ENCODE measurements around the gene NANOS3.
A peak's percentile ranks its signal among the peaks of the same experiment; 100 is the strongest.
"Not testable (repeated sequence)": the region's sequence is repeated elsewhere in the genome, so short reads cannot be mapped to it uniquely, and the experiment has no call there.

Gene NANOS3

GRCh38 chr19:13887018-13887436 is 10.1 kb downstream of the NANOS3 start:
- peak; percentile 73 for DNase-seq

- no peak for DNase-seq
These were observed 10.6 kb downstream of the NANOS3 start for GRCh38 chr19:13887517-13887916.

- no peak for DNase-seq
These were observed 11.3 kb downstream of the NANOS3 start for GRCh38 chr19:13888281-13888680.

GRCh38 chr19:13890136-13890535 is 13.2 kb downstream of the NANOS3 start:
- no peak for DNase-seq

DNA sequence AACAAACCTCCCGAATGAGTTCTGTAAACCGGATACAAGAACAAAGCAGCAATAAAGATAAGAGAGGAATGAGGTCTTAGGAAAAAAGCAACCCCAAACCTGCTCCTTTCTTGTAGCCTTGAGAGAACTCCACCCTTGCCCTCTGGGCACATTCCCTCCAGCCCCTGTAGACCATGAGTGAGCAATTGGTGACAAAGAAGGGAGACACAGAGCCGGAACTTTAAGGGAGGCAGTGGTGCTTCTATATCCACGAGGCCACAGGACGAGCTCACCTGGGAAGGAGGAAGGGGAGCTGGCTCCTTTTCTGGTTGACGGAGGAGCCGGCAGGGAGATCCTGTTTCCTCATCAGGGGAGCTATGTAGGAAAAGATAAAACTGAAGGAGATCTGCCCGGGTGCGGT is 15.9 kb downstream of the NANOS3 start:
- no peak for DNase-seq

GRCh38 chr19:13894552-13894951 is 17.6 kb downstream of the NANOS3 start:
- DNase-seq, result no peak

- DNase-seq, result no peak
These were observed 19.3 kb downstream of the NANOS3 start for GRCh38 chr19:13896227-13896626.

DNA sequence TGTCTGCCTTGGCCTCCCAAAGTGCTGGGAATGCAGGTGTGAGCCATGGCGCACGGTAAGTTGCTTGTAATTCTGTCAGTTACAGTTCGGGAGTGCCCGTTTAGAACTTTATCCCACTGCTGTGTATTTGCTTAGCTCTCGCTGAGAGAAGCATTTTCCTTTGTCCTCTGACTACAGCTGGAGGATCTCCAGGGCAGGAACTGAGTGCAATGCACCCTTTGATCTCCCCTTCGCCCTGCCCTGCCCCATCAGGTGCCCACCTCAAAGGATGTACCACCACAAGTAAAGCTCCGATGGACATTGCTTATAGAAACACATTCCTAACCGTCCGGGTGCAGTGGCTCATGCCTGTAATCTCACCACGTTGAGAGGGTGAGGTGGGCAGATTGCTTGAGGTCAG is 22.5 kb downstream of the NANOS3 start:
- no peak for DNase-seq

DNA sequence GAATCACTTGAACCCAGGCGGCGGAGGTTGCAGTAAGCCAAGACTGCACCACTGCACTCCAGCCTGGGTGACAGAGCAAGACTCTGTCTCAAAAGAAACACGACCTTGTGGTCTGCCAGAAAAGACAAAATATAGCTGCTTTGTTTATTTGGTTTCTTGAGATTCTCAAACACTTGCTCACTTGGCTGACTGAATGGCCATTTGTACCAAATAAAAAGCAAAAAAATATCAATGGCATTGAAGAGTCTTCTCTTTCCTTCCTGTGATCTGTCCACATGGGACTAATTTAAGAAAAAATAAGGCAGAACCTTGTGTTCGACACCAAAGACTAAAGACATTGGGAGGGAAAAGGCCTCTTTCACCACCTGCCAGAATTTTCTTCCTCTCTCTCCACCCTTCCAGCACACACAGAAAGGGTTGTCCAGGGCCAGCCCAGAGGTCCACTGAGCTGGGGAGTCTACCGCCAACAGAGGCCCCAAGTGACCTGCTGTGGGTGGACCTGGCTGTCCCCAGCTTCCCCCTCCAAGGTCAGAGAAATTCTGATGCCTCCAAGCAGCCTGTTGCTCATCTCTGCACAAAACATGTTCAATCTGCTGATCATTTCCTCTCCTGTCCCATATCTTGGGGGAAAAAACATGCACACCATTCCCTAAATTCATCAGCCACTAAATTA is 23.1 kb downstream of the NANOS3 start:
- DNase-seq, result no peak

- peak; percentile 63 for DNase-seq
These were observed 26.1 kb downstream of the NANOS3 start for GRCh38 chr19:13902993-13903555.

DNA sequence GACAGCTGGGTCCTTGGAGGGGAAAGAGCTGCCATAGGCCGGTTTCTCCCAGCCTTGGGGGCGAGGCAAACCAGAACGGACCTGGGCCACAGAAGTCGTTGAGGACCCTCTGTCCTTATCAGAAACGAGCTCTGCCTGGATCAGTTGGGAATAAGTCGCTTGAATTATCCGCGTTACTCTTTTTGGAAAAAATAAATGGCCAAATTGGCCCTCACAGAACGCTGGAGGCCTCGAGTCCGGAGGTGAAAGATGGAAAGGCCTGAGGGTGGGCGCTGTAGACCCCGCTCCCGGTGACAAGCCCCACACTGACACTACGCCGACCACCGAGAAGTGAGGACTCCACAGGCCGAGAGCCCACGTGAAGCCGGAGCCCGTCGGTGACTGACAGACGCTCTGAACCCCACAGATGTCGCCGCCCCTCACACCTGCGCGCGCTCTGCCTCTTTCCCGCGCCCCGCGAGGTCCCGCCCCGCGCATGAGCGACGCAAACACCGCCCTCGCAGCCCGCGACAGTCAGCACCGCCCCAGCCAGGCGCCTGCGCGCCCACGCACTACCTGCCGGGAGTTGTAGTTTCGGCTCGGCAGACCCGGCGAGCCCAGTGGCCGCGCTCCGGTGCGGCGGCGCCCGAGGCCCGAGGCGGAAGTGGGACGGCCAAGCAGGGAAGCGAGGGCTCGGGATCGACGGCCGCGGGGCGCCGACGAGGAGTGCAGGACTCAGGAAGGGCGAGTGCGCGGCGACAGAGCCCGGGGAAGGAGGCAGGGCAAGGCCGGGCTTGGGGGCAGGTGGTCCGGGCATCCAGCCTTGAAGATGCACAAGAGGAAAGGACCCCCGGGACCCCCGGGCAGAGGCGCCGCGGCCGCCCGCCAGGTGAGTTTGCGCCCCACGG is 28.9 kb downstream of the NANOS3 start, which contains the start of the genes BRME1 and CC2D1A:
BRME1 (minus strand) TSS at position 484 of the 887 bp plus-strand sequence. CDS start 1,225 bp downstream, outside the sequence.
CC2D1A (plus strand) TSS at position 568 of the 887 bp plus-strand sequence; CDS start at position 809, 241 bp downstream.
- DNase-seq, result peak; percentile 98

DNA sequence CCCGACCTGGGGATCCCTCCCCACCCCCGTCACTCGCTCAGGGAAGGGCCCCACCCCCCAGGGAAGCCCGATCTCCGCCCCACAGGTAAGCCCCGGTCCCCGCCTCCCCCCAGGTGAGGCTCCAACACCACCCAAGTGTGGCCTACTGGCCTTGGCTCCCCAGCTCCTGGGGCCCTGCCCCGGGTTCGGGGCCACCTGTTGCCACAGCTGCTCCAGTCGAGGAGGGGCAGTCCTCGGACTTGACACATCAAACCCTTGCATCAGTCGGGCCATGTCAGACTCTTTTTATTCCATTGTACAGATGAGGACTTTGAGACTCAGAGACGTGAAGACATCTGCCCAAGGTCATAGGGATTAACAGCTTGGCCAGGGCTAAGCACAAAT is 29.6 kb downstream of the NANOS3 start:
- no peak for DNase-seq

- DNase-seq, result no peak
These were observed 30.0 kb downstream of the NANOS3 start for GRCh38 chr19:13906910-13907309.

- no peak for DNase-seq
These were observed 31.7 kb downstream of the NANOS3 start for GRCh38 chr19:13908674-13909073.

DNA sequence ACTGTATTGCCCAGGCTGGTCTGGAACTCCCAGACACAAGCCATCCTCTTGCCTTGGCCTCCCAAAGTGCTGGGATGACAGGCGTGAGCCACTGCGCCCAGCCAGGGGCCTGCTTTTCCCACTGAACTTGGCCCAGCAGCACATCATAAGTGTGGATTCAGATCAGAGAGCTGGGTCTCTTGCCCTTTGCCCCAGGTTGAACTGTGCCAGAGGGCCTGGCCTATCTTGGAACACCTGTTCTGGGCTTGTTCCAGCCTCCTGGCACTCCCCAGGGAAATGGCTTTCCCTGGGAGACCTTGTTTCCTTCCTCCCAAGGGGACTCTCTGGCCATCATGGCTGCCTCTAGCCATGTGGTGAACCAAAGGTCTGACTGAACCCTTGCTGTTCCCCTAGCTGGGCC is 32.5 kb downstream of the NANOS3 start:
- no peak for DNase-seq

DNA sequence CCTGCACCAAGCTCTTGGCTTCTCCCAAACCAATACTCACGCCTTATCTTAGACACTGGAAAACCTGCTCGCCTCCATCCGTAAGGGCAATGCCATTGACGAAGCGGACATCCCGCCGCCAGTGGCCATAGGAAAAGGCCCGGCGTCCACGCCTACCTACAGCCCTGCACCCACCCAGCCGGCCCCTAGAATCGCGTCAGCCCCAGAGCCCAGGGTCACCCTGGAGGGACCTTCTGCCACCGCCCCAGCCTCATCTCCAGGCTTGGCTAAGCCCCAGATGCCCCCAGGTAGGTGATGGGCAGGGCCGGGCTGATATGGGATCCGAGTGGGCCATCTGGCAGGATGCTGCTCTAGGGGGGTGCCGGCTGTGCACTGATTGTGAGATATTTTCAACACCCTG is 36.4 kb downstream of the NANOS3 start:
- no peak for DNase-seq

DNA sequence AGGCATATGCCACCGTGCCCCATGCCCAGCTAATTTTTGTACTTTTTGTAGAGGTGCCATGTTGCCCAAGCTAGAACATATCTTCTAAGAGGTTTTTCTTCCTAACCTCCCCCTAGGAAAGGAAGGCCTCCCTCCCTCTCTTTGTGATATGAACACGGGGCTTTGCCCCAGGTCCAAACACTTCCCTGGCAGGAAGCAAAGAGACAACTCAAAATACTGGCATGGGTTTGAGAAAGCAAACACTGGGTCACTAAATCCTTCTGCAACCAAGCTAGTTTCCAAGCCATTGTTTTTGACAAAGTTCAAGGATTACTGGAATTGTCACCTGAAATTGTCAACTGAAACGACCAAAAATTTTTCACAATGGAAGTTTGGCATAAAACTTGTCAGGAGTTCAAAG is 37.8 kb downstream of the NANOS3 start:
- no peak for DNase-seq

DNA sequence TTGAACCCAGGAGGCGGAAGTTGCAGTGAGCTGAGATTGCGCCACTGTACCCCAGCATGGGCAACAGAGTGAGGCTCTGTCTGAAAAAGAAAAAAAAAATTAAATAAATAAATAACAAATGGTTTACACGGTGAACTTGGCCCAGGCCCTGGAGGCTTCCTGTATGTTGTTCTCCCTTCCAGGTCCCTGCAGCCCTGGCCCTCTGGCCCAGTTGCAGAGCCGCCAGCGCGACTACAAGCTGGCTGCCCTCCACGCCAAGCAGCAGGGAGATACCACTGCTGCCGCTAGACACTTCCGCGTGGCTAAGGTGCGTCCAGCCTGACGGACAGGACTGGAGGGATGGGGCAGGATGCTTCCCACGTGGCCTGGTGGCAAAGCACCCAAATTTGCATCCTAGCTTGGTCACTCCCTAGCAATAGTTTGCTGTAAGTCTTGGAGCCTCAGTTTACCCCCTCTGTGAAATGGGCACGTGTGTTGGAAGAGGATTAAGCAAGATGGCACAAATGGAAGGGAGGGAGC is 41.0 kb downstream of the NANOS3 start:
- DNase-seq, result no peak

DNA sequence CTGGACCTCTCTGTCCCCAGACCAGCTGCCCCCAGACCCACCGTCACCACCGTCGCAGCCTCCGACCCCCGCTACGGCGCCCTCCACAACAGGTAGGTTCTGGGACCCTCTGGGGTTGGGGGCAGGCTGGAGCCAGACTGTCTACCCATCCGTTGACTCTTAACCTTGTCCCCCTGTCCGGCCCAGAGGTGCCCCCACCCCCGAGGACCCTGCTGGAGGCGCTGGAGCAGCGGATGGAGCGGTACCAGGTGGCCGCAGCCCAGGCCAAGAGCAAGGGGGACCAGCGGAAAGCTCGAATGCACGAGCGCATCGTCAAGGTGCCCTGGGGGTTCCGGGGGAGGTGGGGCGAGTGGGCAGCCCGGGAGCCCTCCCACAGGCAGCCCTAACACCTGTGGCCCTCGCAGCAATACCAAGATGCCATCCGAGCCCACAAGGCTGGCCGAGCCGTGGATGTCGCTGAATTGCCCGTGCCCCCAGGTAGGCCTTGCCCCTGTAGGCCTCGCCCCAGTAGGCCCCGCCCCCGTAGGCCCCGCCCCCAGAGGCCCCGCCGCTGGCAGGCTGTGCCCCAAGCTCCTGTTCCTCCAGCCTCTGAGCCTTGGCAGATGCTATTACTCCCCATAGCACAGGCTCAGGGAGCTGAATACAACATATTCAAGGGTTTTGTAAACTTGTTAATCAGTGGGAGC is 41.9 kb downstream of the NANOS3 start:
- no peak for DNase-seq

DNA sequence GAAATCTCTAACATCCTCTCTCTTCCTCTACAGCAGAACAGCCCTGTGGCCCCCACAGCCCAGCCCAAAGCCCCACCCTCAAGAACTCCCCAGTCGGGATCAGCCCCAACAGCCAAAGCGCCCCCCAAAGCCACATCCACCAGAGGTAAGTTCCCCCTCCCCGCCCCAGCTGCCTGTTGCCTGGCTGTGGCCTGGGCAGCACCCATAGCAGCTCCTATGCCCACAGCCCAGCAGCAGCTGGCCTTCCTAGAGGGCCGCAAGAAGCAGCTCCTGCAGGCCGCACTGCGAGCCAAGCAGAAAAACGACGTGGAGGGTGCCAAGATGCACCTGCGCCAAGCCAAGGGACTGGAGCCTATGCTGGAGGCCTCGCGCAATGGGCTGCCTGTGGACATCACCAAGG is 43.6 kb downstream of the NANOS3 start:
- no peak for DNase-seq

GRCh38 chr19:13920940-13921747 is 44.2 kb downstream of the NANOS3 start:
- no peak for DNase-seq

DNA sequence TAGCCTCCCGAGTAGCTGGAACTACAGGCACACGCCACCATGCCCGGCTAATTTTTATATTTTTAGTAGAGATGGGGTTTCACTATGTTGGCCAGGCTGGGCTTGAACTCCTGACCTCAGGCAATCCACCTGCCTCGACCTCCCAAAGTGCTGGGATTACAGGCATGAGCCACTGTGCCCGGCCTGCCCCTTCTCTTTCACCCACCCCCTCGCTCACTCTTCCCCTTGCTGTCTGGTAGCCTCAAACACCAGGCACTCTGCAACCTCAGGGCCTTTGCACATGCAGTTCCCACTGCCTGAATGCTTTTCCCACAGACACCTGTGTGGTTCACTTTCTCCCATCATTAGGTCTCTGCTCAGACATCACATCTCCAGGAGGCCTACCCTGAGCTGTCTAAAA is 45.2 kb downstream of the NANOS3 start:
- DNase-seq, result not testable (repeated sequence)
